Hematopoietic multipotent progenitor cell treated with erythropoietin and hydrocortisone succinate and interleukin-3 and kit ligand, for 17 days (in vitro differentiated cells): ENCODE results near the gene ZFP91.

Experiments used
- DNase-seq: peaks from one replicate; pipeline ENCODE4 v3.0.0-alpha.2; 2015; ENCODE audit warnings: low spot score

Gene ZFP91

GRCh38 chr11:58631378-58631777 lies 52.5 kb downstream of the ZFP91 start:
- DNase-seq: no peak

GRCh38 chr11:58632510-58632909 lies 53.6 kb downstream of the ZFP91 start:
- no peak for DNase-seq

- no peak for DNase-seq
These were observed 57.7 kb downstream of the ZFP91 start for GRCh38 chr11:58636587-58636986.

- no peak for DNase-seq
These were observed 58.5 kb downstream of the ZFP91 start for GRCh38 chr11:58637371-58637770.

- DNase-seq: no peak
These were observed 60.2 kb downstream of the ZFP91 start for GRCh38 chr11:58639103-58639502.

- no peak for DNase-seq
These were observed 60.8 kb downstream of the ZFP91 start for GRCh38 chr11:58639669-58640068.

GRCh38 chr11:58640386-58641023 lies 61.6 kb downstream of the ZFP91 start:
- DNase-seq: no peak

- no peak for DNase-seq
These were observed 62.5 kb downstream of the ZFP91 start for GRCh38 chr11:58641341-58641740.

- no peak for DNase-seq
These were observed 63.1 kb downstream of the ZFP91 start for GRCh38 chr11:58641803-58642581.

- DNase-seq: no peak
These were observed 67.0 kb downstream of the ZFP91 start for GRCh38 chr11:58645854-58646253.

- DNase-seq: no peak
These were observed 68.4 kb downstream of the ZFP91 start for GRCh38 chr11:58647141-58647699.

- DNase-seq: no peak
These were observed 69.0 kb downstream of the ZFP91 start for GRCh38 chr11:58647866-58648265.

GRCh38 chr11:58649623-58650022 lies 70.8 kb downstream of the ZFP91 start:
- DNase-seq: no peak

GRCh38 chr11:58650496-58650895 lies 71.6 kb downstream of the ZFP91 start:
- no peak for DNase-seq

- no peak for DNase-seq
These were observed 73.9 kb downstream of the ZFP91 start for GRCh38 chr11:58652726-58653280.

- peak; percentile 68 for DNase-seq
These were observed 75.4 kb downstream of the ZFP91 start for GRCh38 chr11:58654079-58654907.

- no peak for DNase-seq
These were observed 76.0 kb downstream of the ZFP91 start for GRCh38 chr11:58654908-58655296.

GRCh38 chr11:58656348-58656747 lies 77.5 kb downstream of the ZFP91 start:
- no peak for DNase-seq

GRCh38 chr11:58658623-58659022 lies 79.8 kb downstream of the ZFP91 start:
- no peak for DNase-seq

- DNase-seq: no peak
These were observed 80.5 kb downstream of the ZFP91 start for GRCh38 chr11:58659404-58659803.

GRCh38 chr11:58659910-58660570 lies 81.2 kb downstream of the ZFP91 start:
- DNase-seq: no peak
